Measurements from ENCODE around the gene CCT2.
"Not testable (repeated sequence)": the region's sequence is repeated elsewhere in the genome, so short reads cannot be mapped to it uniquely, and the experiment has no call there.

CCT2 gene

DNA sequence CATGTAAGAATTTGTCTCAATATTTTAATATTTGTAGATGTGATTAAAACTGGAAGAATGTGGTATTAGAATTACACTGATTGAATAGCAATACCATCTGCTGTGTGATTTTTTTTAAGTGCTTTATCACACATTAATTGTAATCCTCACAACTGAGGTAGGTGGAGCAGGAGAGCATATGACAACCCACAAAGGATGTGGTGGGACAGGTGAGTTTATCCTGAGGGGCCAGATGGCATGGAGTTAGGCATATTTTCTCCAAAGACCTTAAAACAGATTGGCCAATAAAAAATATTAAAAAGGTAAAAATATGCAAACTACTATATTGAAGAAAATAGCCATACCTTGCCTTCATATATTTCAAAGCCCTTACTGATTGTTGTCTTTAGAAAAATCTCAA is 17.7 kb downstream of the CCT2 start (continued):
- TF ChIP-seq, protein P1, sequence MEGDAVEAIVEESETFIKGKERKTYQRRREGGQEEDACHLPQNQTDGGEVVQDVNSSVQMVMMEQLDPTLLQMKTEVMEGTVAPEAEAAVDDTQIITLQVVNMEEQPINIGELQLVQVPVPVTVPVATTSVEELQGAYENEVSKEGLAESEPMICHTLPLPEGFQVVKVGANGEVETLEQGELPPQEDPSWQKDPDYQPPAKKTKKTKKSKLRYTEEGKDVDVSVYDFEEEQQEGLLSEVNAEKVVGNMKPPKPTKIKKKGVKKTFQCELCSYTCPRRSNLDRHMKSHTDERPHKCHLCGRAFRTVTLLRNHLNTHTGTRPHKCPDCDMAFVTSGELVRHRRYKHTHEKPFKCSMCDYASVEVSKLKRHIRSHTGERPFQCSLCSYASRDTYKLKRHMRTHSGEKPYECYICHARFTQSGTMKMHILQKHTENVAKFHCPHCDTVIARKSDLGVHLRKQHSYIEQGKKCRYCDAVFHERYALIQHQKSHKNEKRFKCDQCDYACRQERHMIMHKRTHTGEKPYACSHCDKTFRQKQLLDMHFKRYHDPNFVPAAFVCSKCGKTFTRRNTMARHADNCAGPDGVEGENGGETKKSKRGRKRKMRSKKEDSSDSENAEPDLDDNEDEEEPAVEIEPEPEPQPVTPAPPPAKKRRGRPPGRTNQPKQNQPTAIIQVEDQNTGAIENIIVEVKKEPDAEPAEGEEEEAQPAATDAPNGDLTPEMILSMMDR (tag by site-specific recombination; IDR thresholded peaks at IDR 0.05) = no peak
- no peak for TF ChIP-seq ZNF791 (tag by site-specific recombination; IDR thresholded peaks at IDR 0.05)
- no peak for TF ChIP-seq SCRT1 (tag by site-specific recombination; IDR thresholded peaks at IDR 0.05; ENCODE audit: borderline replicate concordance)
- TF ChIP-seq ZNF670 (tag by site-specific recombination; IDR thresholded peaks at IDR 0.05; ENCODE audit: low read depth) = no peak

DNA sequence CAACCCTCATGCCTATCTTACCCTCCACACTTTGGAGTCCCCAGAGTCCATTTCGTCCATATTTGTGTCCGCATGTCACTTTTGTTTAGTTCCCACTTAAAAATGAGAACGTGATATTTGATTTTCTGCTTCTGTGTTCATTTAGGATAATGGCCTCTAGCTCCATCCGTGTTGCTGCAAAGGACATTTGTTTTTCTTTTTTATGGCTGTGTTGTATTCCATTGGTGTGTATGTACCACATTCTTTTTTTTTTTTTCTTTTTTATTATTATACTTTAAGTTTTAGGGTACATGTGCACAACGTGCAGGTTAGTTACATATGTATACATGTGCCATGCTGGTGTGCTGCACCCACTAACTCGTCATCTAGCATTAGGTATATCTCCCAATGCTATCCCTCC is 18.3 kb downstream of the CCT2 start:
- H3K4me1 ChIP-seq (ENCODE audit: control insufficient read depth, insufficient read depth, low read length); H3K4me3 ChIP-seq (ENCODE audit: low read depth, low read length); H3K27ac ChIP-seq (ENCODE audit: extremely low read depth, low read depth, low read length); CTCF ChIA-PET; POLR2A ChIA-PET; H3K9me3 ChIP-seq (ENCODE audit: control insufficient read depth, insufficient read depth, low read depth, low read length): not testable (repeated sequence)
- peak; percentile 62 for TF ChIP-seq ZNF146 (tag by site-specific recombination; IDR thresholded peaks at IDR 0.05)
- TF ChIP-seq, protein P2, sequence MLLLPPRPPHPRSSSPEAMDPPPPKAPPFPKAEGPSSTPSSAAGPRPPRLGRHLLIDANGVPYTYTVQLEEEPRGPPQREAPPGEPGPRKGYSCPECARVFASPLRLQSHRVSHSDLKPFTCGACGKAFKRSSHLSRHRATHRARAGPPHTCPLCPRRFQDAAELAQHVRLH (tag by site-specific recombination; IDR thresholded peaks at IDR 0.05) = 0 out of 2 replicates have a peak, but pooled peaks have one; percentile 13
- TF ChIP-seq, protein P3, sequence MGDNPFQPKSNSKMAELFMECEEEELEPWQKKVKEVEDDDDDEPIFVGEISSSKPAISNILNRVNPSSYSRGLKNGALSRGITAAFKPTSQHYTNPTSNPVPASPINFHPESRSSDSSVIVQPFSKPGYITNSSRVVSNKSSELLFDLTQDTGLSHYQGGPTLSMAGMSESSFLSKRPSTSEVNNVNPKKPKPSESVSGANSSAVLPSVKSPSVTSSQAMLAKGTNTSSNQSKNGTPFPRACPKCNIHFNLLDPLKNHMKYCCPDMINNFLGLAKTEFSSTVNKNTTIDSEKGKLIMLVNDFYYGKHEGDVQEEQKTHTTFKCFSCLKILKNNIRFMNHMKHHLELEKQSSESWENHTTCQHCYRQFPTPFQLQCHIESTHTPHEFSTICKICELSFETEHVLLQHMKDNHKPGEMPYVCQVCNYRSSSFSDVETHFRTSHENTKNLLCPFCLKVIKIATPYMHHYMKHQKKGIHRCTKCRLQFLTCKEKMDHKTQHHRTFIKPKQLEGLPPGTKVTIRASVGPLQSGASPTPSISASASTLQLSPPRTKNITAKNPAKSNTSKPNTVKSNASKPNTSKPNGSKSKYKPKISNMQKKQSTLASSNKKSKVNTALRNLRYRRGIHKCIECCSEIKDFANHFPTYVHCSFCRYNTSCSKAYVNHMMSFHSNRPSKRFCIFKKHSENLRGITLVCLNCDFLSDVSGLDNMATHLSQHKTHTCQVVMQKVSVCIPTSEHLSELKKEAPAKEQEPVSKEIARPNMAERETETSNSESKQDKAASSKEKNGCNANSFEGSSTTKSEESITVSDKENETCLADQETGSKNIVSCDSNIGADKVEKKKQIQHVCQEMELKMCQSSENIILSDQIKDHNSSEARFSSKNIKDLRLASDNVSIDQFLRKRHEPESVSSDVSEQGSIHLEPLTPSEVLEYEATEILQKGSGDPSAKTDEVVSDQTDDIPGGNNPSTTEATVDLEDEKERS (tag by site-specific recombination; IDR thresholded peaks at IDR 0.05) = 0 out of 2 replicates have a peak, but pooled peaks have one; percentile 18
- H3K36me3 ChIP-seq (ENCODE audit: control insufficient read depth in 2 of 2, insufficient read depth in 1 of 2, low read length in 2 of 2) = peaks cover 48 to 50% of the 10 kb centered on the region in 2 experiments

DNA sequence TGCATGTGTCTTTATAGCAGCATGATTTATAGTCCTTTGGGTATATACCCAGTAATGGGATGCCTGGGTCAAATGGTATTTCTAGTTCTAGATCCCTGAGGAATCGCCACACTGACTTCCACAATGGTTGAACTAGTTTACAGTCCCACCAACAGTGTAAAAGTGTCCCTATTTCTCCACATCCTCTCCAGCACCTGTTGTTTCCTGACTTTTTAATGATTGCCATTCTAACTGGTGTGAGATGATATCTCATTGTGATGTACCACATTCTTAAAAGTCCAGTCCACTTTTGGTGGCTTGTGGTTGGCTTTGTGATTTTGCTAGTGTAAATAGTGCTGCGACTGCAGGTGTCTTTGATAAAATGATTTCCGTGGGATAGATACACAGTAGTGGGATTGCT is 19.0 kb downstream of the CCT2 start:
- not testable (repeated sequence) for H3K4me1 ChIP-seq (ENCODE audit: control insufficient read depth, insufficient read depth, low read length); H3K4me3 ChIP-seq (ENCODE audit: low read depth, low read length); H3K9me3 ChIP-seq (ENCODE audit: control insufficient read depth, insufficient read depth, low read depth, low read length); H3K27ac ChIP-seq (ENCODE audit: extremely low read depth, low read depth, low read length)
- peaks cover 41 to 43% of the 10 kb centered on the region in 2 experiments for H3K36me3 ChIP-seq (ENCODE audit: control insufficient read depth in 2 of 2, insufficient read depth in 1 of 2, low read length in 2 of 2)
- peak; percentile 95 for TF ChIP-seq ZNF184 (tag by site-specific recombination; IDR thresholded peaks at IDR 0.05)
- TF ChIP-seq SCRT2 (tag by site-specific recombination; IDR thresholded peaks at IDR 0.05) = peak; percentile 53; the same call in 1 of the 2 replicates
- 0 out of 2 replicates have a peak, but pooled peaks have one; percentile 21 for TF ChIP-seq SCRT1 (tag by site-specific recombination; IDR thresholded peaks at IDR 0.05; ENCODE audit: borderline replicate concordance)
- CTCF ChIA-PET = interaction anchor here (1.3 kb wide), 1 partner anchor 35 kb away, joined by 3 read pairs; no protein-coding TSS in a partner anchor
- POLR2A ChIA-PET = interaction anchor here (0.6 kb wide), 1 partner anchor 10 kb away, joined by 3 read pairs; no protein-coding TSS in a partner anchor

DNA sequence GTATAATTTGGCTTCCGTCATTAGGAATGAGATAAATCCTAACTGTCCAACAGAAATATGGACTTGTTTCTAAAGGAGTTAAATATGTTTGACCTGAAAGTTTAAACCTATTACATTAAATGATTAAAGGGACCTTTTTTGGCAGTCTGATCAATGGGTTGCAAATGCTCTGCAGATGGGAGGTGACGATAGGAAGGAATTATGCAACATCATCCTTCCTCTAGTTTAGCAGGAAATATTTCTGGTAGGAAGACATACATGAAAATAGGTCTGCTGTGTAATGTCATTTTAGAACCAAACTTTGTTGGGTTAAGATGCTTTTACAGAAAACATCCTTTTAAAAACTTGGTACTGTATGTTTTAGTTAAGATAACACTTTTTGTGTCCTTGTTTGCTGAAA is 22.9 kb downstream of the CCT2 start:
- ChIA-PET CTCF (no interaction called here), POLR2A (no interaction called here)
- Histone ChIP-seq H3K4me1 (ENCODE audit: control insufficient read depth, insufficient read depth, low read length) (no peaks in the 10 kb centered on the region), H3K27ac (ENCODE audit: extremely low read depth, low read depth, low read length) (no peak overlapping the region), H3K9me3 (ENCODE audit: control insufficient read depth, insufficient read depth, low read depth, low read length) (no peaks in the 10 kb centered on the region), H3K4me3 (ENCODE audit: low read depth, low read length) (no peak overlapping the region), H3K36me3 (ENCODE audit: control insufficient read depth in 2 of 2, insufficient read depth in 1 of 2, low read length in 2 of 2) (peaks cover 5% of the 10 kb centered on the region in 2 experiments; a peak in 2 of 3 replicates)
- TF ChIP-seq ZNF555 (tag by site-specific recombination; conservative IDR thresholded peaks at IDR 0.05) (no peak), ZNF701 (tag by site-specific recombination; IDR thresholded peaks at IDR 0.05) (no peak), ZNF121 (tag by site-specific recombination; IDR thresholded peaks at IDR 0.05) (no peak), ZNF707 (tag by site-specific recombination; IDR thresholded peaks at IDR 0.05) (no peak), ZNF530 (tag by site-specific recombination; IDR thresholded peaks at IDR 0.05; ENCODE audit: low read depth) (no peak), MEIS1 (CRISPR knock-in tag; IDR thresholded peaks at IDR 0.05; ENCODE audit: borderline replicate concordance) (no peak), KLF9 (tag by site-specific recombination; IDR thresholded peaks at IDR 0.05; ENCODE audit: low read depth) (no peak), ZNF560 (tag by site-specific recombination; IDR thresholded peaks at IDR 0.05; ENCODE audit: borderline replicate concordance) (no peak), ZNF621 (tag by site-specific recombination; IDR thresholded peaks at IDR 0.05) (no peak), ZNF433 (tag by site-specific recombination; IDR thresholded peaks at IDR 0.05; ENCODE audit: low read depth) (no peak)
- TF ChIP-seq, protein P4, sequence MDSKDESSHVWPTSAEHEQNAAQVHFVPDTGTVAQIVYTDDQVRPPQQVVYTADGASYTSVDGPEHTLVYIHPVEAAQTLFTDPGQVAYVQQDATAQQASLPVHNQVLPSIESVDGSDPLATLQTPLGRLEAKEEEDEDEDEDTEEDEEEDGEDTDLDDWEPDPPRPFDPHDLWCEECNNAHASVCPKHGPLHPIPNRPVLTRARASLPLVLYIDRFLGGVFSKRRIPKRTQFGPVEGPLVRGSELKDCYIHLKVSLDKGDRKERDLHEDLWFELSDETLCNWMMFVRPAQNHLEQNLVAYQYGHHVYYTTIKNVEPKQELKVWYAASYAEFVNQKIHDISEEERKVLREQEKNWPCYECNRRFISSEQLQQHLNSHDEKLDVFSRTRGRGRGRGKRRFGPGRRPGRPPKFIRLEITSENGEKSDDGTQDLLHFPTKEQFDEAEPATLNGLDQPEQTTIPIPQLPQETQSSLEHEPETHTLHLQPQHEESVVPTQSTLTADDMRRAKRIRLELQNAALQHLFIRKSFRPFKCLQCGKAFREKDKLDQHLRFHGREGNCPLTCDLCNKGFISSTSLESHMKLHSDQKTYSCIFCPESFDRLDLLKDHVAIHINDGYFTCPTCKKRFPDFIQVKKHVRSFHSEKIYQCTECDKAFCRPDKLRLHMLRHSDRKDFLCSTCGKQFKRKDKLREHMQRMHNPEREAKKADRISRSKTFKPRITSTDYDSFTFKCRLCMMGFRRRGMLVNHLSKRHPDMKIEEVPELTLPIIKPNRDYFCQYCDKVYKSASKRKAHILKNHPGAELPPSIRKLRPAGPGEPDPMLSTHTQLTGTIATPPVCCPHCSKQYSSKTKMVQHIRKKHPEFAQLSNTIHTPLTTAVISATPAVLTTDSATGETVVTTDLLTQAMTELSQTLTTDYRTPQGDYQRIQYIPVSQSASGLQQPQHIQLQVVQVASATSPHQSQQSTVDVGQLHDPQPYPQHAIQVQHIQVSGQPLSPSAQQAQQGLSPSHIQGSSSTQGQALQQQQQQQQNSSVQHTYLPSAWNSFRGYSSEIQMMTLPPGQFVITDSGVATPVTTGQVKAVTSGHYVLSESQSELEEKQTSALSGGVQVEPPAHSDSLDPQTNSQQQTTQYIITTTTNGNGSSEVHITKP (tag by site-specific recombination; IDR thresholded peaks at IDR 0.05) = no peak

Measured in HEK293 (cell line).